Kasumi-1 (cell line): ENCODE measurements around the gene ENKD1.

Experiments used
- DNase-seq, 2 experiments: peaks; one replicate each; lab custom pipeline; 2025; lab: John Stamatoyannopoulos, UW

The ENKD1 gene

GRCh38 chr16:67651039-67651438, 15.5 kb downstream of the ENKD1 start:
- DNase-seq, result no peak

DNA sequence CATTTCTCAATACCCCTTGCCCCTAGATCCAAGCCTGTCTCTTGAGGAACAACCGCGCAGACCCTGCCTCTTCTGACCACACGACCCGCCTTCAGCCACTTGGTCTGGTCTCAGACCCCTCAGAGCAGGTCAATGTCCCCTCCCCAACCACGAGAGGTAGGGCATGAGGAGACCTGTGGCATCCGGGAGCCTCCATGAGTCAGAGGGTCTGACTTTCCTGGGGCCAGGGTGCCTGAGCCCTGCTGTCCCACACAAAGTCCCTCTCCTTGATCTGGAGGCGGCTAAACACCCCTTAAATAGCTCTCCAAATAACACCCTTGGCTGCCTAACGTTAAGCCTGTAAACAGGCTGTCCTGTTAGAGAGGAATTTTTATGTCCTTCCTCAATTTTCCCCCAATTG, 16.5 kb downstream of the ENKD1 start:
- DNase-seq, result no peak

- no peak for DNase-seq
These were observed 17.0 kb downstream of the ENKD1 start for GRCh38 chr16:67649494-67649931.

DNA sequence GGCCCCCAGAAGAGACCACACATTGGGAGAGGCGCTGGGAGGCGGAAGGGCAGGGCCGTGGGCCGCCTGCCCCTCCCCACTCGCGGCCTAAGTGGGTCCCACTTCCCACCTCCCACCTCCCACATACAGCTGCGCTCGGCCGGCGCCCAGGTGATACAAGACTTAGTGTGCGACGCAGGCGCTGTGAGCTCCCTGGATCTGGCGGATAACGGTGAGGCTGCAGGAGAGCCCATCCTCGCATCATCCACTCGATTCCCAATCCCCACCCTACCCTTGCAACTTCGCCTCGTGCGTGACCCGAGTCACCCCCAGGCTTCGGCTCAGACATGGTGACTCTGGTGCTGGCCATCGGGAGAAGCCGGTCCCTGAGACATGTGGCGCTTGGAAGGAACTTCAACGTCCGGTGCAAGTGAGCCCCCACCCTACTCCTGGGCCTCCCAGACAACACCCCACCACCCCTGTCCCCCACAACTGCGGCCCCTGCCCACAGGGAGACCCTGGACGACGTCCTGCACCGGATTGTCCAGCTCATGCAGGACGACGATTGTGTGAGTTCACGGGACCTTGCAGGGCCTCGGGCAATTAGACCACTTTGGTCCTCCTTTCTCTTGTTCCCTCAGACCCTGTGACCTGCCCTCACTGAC, 17.7 kb downstream of the ENKD1 start:
- DNase-seq, result no peak

DNA sequence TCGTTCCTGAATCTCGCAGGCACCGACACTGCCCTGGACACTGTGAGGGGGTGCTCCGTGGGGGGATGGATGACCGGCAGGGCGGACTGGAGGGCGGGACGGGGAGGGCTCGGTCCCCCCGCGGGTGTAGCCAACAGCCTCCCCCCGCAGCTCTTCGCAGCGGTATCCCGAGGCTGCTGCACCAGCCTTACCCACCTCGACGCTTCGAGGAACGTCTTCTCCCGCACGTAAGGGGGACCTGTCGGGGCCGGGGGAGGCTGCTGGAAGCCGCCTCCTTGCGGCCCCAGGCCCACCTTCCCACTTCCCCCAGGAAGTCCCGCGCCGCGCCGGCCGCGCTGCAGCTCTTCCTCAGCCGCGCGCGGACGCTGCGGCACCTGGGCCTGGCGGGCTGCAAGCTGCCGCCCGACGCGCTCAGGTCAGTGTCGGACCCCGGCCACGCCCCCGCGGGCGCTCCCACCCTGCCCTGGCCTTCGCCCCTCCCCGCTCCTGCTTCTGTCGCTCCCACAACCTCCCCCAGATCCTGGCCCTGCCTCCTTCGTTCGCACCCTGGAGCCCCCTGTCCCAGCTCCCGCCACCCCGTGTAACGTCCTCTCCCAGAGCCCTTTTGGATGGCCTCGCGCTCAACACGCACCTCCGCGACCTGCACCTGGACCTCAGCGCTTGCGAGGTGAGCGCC, 18.3 kb downstream of the ENKD1 start:
- DNase-seq, result no peak

DNA sequence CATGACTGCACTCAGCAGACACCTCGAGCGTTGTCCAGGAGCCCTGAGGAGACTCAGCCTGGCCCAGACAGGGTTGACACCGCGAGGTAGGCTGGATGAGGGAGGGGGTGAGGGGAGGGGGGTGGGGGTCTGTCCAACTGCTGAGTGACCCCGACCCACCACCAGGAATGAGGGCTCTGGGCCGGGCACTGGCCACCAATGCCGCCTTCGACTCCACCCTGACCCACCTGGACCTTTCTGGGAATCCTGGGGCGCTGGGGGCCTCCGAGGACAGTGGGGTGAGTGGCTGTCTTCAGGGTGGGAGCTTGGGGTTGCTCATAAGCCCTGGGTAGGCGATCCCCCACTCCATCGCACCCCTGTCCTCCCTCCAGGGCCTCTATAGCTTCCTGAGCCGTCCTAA, 18.9 kb downstream of the ENKD1 start:
- DNase-seq, result no peak

GRCh38 chr16:67647111-67647651, 19.4 kb downstream of the ENKD1 start:
- DNase-seq, result no peak

DNA sequence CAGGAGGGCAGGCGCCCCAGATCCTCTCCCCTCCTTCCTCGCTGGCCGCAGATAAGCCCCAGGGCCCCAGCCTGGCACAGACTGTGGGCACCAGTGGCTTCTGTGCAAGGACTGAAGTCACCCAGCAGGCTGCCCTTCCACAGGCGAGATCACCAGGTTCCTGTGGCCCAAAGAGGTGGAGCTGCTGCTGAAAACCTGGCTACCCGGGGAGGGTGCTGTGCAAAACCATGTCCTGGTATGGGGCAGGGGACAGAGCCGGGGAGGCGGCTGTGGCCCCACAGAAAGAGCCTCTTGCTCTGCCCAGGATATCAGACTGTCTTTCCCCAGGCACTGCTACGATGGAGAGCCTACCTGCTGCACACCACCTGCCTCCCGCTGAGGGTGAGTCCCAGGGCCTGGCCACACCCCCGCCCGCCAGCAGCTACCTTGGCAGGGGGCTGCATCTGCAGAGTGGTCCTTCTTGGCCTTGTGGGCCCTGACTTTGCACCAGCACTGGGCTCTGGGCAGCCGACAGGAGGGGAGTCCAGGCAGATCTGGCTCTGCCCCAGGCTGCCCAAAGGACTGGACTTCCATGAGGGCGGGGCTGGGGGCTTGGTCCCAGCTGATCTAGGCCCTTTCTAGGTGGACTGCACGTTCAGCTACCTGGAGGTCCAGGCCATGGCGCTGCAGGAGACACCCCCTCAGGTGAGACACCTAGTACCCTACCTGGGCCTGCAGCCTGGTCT, 21.0 kb downstream of the ENKD1 start:
- DNase-seq, result no peak

GRCh38 chr16:67644038-67644437, 22.5 kb downstream of the ENKD1 start:
- DNase-seq, result no peak

- no peak for DNase-seq
These were observed 24.5 kb downstream of the ENKD1 start for GRCh38 chr16:67641779-67642708.

DNA sequence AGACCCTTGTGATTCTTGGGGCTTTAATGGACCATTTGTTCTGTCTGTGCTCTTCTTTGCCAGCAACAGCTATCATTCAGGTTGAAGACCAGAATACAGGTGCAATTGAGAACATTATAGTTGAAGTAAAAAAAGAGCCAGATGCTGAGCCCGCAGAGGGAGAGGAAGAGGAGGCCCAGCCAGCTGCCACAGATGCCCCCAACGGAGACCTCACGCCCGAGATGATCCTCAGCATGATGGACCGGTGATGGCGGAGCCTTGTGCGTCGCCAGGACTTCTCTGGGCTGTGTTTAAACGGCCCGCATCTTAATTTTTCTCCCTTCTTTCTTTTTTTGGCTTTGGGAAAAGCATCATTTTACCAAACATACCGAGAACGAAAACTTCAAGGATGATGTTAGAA, 28.9 kb downstream of the ENKD1 start:
- DNase-seq, result no peak

GRCh38 chr16:67636713-67637112, 29.8 kb downstream of the ENKD1 start:
- DNase-seq, result no peak

DNA sequence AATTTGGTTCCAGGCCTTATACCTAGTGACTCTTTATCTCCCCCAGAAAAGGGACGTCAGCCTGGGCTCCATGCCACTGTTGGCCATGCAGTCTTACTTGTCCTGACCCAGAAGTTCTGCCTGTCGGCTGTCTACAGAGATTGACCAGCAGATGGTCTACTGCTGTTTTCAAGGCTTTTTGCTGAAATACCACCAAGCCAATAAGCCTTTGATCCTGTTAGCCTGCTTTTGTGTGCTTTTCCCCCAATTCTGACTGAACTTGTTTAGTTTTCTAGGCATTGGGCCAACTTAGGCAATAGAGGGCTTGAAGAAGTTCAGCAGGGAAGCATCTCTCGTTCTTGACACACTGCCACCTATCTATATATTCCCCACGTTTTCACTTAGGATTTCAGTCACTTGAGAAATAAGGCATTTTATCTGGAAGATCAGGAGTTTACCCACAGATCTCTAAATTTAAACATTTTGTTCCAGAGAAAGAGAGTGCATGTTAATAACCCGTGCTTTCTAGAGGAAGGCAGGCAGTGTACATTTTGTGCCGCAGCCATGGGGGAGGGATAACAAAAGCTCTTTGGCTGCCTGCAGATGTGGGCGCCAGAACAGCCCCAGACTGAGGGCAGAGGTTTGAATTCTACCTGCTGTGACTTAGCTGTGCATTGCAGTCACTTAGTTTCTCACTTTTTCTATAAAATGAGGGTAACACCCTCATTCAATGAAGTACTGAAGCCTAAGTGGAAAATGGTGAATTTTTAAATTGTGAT, 34.0 kb downstream of the ENKD1 start:
- no peak for DNase-seq

GRCh38 chr16:67628216-67628615, 38.3 kb downstream of the ENKD1 start:
- DNase-seq, result no peak

GRCh38 chr16:67613808-67614207, 52.7 kb downstream of the ENKD1 start:
- DNase-seq, result no peak
